GM23338 (cell line): ENCODE data around the gene KRTAP10-5. TPM values are rescaled to one million over a fixed set of nuclear protein-coding genes. Genes with fewer than 3 reads are reported as not detected.

Experiments used
- ATAC-seq: fragments of 200-7000 bp; cut with Tn5 transposase; 3 replicates; pipeline ENCODE4 v1.9.1; 2020
- DNase-seq: peaks from one replicate; pipeline ENCODE4 v3.0.0-alpha.2; 2015; ENCODE audit warnings: low spot score
- H2AFZ ChIP-seq: fragments of 200-600 bp; sonication (generic); 2 replicates; pipeline ENCODE4 v1.8.0; 2016; ENCODE audit warnings: antibody characterized with exemption, mild to moderate bottlenecking, moderate library complexity
- H3F3A ChIP-seq: fragments of 200-600 bp; sonication (generic); replicated peaks from 2 replicates; pipeline ENCODE4 v1.8.0; 2017; ENCODE audit warnings: antibody characterized with exemption, mixed run types, low read depth
- H3K27ac ChIP-seq: fragments of 200-600 bp; sonication (generic); 2 replicates; pipeline ENCODE4 v1.6.1; 2016; ENCODE audit warnings: low read depth
- H3K27me3 ChIP-seq: fragments of 200-600 bp; sonication (generic); 2 replicates; pipeline ENCODE4 v1.8.0; 2016; ENCODE audit warnings: mild to moderate bottlenecking, mixed run types, moderate library complexity; ENCODE audit not compliant: insufficient read depth
- H3K36me3 ChIP-seq: fragments of 200-600 bp; sonication (generic); 2 replicates; pipeline ENCODE4 v1.8.0; 2016; ENCODE audit warnings: mild to moderate bottlenecking; ENCODE audit not compliant: insufficient read depth
- H3K4me1 ChIP-seq: fragments of 200-600 bp; sonication (generic); 2 replicates; pipeline ENCODE4 v1.8.0; 2016; ENCODE audit warnings: mild to moderate bottlenecking, moderate library complexity; ENCODE audit not compliant: insufficient read depth
- H3K4me2 ChIP-seq: fragments of 200-600 bp; sonication (generic); 2 replicates; pipeline ENCODE4 v1.7.1; 2017; ENCODE audit warnings: mixed run types
- H3K4me3 ChIP-seq: fragments of 200-600 bp; sonication (generic); 2 replicates; pipeline ENCODE4 v1.6.1; 2016; ENCODE audit warnings: mixed run types
- H3K79me2 ChIP-seq: fragments of 200-600 bp; sonication (generic); replicated peaks from 2 replicates; pipeline ENCODE4 v1.8.0; 2017; ENCODE audit warnings: mild to moderate bottlenecking; ENCODE audit not compliant: insufficient read depth
- H3K9me2 ChIP-seq: fragments of 200-600 bp; sonication (generic); 2 replicates; pipeline ENCODE4 v1.8.0; 2017; ENCODE audit not compliant: insufficient read depth
- H4K20me1 ChIP-seq: fragments of 200-600 bp; sonication (generic); replicated peaks from 2 replicates; pipeline ENCODE4 v1.8.0; 2017; ENCODE audit warnings: mild to moderate bottlenecking; ENCODE audit not compliant: insufficient read depth
- H3K27ac Mint-ChIP-seq: 2 replicates; pipeline ENCODE4 v1.8.0; 2020; ENCODE audit warnings: inconsistent platforms, mild to moderate bottlenecking, moderate library complexity, mixed read lengths
- H3K27me3 Mint-ChIP-seq: 3 replicates; pipeline ENCODE4 v1.8.0; 2022; ENCODE audit warnings: low read depth, mild to moderate bottlenecking, moderate library complexity, mixed read lengths, inconsistent platforms; ENCODE audit not compliant: insufficient read depth, poor library complexity
- H3K36me3 Mint-ChIP-seq: 3 replicates; pipeline ENCODE4 v1.8.0; 2021; ENCODE audit warnings: low read depth, mild to moderate bottlenecking, inconsistent platforms, moderate library complexity, mixed read lengths
- H3K4me1 Mint-ChIP-seq: 3 replicates; pipeline ENCODE4 v1.8.0; 2020; ENCODE audit warnings: mild to moderate bottlenecking, inconsistent platforms, mixed read lengths
- H3K4me3 Mint-ChIP-seq: 3 replicates; pipeline ENCODE4 v1.8.0; 2021; ENCODE audit warnings: moderate library complexity, mild to moderate bottlenecking, inconsistent platforms, mixed read lengths
- H3K9me3 Mint-ChIP-seq: 3 replicates; pipeline ENCODE4 v1.8.0; 2020; ENCODE audit warnings: moderate library complexity, mild to moderate bottlenecking, inconsistent platforms, mixed read lengths
- CREB1 ChIP-seq: fragments of 250-450 bp; sonication (Bioruptor Pico); IDR thresholded peaks from 2 replicates; pipeline ENCODE4 v1.5.0; 2020; ENCODE audit warnings: low read depth, mild to moderate bottlenecking, moderate library complexity
- EZH2 ChIP-seq: fragments of 200-600 bp; sonication (generic); IDR thresholded peaks from one replicate; pipeline ENCODE4 v1.8.0; 2017; ENCODE audit warnings: antibody characterized with exemption, mild to moderate bottlenecking, low read depth; ENCODE audit not compliant: unreplicated experiment
- EZH2phosphoT487 ChIP-seq: fragments of 200-600 bp; sonication (generic); IDR thresholded peaks from one replicate; pipeline ENCODE4 v1.8.1; 2018; ENCODE audit warnings: antibody characterized with exemption; ENCODE audit not compliant: unreplicated experiment
- JUNB ChIP-seq: IDR thresholded peaks from one replicate; pipeline ENCODE4 v1.6.1; 2016; ENCODE audit warnings: antibody characterized with exemption; ENCODE audit not compliant: unreplicated experiment
- POLR2AphosphoS5 ChIP-seq: IDR thresholded peaks from 2 replicates; pipeline ENCODE4 v1.6.1; 2016; ENCODE audit warnings: antibody characterized with exemption, low read depth
- STAT1 ChIP-seq: IDR thresholded peaks from one replicate; pipeline ENCODE4 v1.6.1; 2016; ENCODE audit warnings: antibody characterized with exemption; ENCODE audit not compliant: unreplicated experiment
- ZNF114 ChIP-seq: fragments of 250-450 bp; sonication (Bioruptor Pico); IDR thresholded peaks from 2 replicates; pipeline ENCODE4 v1.5.0; 2020; ENCODE audit warnings: mild to moderate bottlenecking, moderate library complexity
- polyA plus RNA-seq: library from polyadenylated mRNA; unstranded; fragments of >200 nt; fragmentation: Nextera tagmentation; extraction: Ambion mirVana; gene quantifications from 2 replicates; pipeline ENCODE4 v1.2.1, GENCODE V29; 2016
- total RNA-seq: library from RNA; depleted of rRNA; stranded (reverse); fragments of >200 nt; shearing (Covaris generic); gene quantifications from 2 replicates; pipeline ENCODE4 v1.2.3, GENCODE V29; 2014
- TF ChIP-seq, protein P1 (sequence below): IDR thresholded peaks from one replicate; pipeline ENCODE4 v1.6.1; 2018; ENCODE audit warnings: antibody characterized with exemption; ENCODE audit not compliant: unreplicated experiment
- TF ChIP-seq, protein P2 (sequence below), 2 experiments: fragments of 200-600 bp in 1 of 2; sonication (generic) in 1 of 2; conservative IDR thresholded peaks; 2 replicates each; pipeline versions ENCODE4 v1.5.1 to v1.6.1; 2016 to 2017; ENCODE audit warnings: antibody characterized with exemption in 2 of 2, low read depth in 2 of 2, mild to moderate bottlenecking in 2 of 2, moderate library complexity in 1 of 2
- TF ChIP-seq, protein P3 (sequence below): fragments of 250-450 bp; sonication (Bioruptor Pico); IDR thresholded peaks from 2 replicates; pipeline ENCODE4 v1.5.0; 2020; ENCODE audit warnings: mild to moderate bottlenecking, moderate library complexity

The KRTAP10-5 gene
- total and polyA plus RNA-seq, 2 experiments from 2014 or later = not detected

DNA sequence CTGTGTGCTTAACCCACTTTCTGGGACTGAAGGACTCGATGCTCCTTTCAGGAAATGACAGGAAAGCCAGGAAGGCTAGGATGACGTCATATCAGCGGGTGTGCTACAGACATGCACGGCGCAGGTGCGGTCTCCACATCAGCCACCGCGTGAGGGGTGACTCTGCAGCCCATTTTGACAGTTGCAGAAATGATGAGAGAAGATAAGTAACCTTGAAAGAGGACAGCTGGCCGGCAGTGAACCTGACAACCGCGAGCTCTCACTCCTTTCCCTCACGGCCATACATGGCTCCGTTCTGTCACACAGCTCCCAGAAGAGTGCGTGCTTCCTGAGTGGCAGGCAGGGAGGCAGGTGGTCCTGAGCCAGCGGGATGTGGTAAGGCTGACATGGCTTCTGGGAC lies 1.7 kb upstream of the KRTAP10-5 start (continued):
- TF ChIP-seq, protein P1, sequence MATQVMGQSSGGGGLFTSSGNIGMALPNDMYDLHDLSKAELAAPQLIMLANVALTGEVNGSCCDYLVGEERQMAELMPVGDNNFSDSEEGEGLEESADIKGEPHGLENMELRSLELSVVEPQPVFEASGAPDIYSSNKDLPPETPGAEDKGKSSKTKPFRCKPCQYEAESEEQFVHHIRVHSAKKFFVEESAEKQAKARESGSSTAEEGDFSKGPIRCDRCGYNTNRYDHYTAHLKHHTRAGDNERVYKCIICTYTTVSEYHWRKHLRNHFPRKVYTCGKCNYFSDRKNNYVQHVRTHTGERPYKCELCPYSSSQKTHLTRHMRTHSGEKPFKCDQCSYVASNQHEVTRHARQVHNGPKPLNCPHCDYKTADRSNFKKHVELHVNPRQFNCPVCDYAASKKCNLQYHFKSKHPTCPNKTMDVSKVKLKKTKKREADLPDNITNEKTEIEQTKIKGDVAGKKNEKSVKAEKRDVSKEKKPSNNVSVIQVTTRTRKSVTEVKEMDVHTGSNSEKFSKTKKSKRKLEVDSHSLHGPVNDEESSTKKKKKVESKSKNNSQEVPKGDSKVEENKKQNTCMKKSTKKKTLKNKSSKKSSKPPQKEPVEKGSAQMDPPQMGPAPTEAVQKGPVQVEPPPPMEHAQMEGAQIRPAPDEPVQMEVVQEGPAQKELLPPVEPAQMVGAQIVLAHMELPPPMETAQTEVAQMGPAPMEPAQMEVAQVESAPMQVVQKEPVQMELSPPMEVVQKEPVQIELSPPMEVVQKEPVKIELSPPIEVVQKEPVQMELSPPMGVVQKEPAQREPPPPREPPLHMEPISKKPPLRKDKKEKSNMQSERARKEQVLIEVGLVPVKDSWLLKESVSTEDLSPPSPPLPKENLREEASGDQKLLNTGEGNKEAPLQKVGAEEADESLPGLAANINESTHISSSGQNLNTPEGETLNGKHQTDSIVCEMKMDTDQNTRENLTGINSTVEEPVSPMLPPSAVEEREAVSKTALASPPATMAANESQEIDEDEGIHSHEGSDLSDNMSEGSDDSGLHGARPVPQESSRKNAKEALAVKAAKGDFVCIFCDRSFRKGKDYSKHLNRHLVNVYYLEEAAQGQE = no peak
- TF ChIP-seq, protein P2, sequence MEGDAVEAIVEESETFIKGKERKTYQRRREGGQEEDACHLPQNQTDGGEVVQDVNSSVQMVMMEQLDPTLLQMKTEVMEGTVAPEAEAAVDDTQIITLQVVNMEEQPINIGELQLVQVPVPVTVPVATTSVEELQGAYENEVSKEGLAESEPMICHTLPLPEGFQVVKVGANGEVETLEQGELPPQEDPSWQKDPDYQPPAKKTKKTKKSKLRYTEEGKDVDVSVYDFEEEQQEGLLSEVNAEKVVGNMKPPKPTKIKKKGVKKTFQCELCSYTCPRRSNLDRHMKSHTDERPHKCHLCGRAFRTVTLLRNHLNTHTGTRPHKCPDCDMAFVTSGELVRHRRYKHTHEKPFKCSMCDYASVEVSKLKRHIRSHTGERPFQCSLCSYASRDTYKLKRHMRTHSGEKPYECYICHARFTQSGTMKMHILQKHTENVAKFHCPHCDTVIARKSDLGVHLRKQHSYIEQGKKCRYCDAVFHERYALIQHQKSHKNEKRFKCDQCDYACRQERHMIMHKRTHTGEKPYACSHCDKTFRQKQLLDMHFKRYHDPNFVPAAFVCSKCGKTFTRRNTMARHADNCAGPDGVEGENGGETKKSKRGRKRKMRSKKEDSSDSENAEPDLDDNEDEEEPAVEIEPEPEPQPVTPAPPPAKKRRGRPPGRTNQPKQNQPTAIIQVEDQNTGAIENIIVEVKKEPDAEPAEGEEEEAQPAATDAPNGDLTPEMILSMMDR (conservative IDR thresholded peaks at IDR 0.05; ENCODE audit: low read depth in 2 of 2) = no peak
- TF ChIP-seq EZH2phosphoT487 (no peak), CREB1 (no peak), EZH2 (no peak)

DNA sequence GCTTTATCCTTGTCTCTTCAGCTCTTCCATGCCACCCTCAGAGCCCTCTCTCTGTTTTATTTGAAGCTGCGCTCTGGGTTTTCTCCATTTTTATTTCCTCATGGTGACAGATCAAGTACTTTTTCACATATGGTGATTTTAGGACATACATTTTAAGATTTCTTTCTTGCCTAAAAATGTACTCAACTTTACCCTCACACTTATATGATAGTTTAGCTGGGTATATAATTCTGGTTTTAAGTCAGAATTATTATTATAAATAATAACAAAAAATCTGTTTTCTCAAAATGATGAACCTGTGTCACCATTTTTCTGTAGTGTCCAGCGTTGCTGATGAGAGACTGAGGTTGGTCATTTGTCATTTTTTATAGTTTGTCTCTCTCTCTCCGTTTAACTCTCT lies 754 bp upstream of the KRTAP10-5 start:
- Histone ChIP-seq H3K36me3 (no peaks in the 10 kb centered on the region), H3K4me2 (no peak overlapping the region), H3K27me3 (no peaks in the 10 kb centered on the region), H4K20me1 (no peaks in the 10 kb centered on the region), H3K4me3 (no peak overlapping the region), H3K79me2 (no peaks in the 10 kb centered on the region), H3K4me1 (no peaks in the 10 kb centered on the region), H3K27ac (no peak overlapping the region), H3F3A (no peaks in the 10 kb centered on the region), H2AFZ (no peak overlapping the region), H3K9me2 (no peaks in the 10 kb centered on the region)
- H3K9me3 Mint-ChIP-seq = peaks cover 26% of the 10 kb centered on the region
- ATAC-seq (no peak), DNase-seq (no peak)
- peaks cover 3% of the 10 kb centered on the region; the same call in 2 of the 3 replicates for H3K36me3 Mint-ChIP-seq
- H3K27ac Mint-ChIP-seq = no peak overlapping the region
- peaks cover 13% of the 10 kb centered on the region for H3K27me3 Mint-ChIP-seq
- no peak overlapping the region for H3K4me3 Mint-ChIP-seq
- H3K4me1 Mint-ChIP-seq = peaks cover 7% of the 10 kb centered on the region
- TF ChIP-seq EZH2phosphoT487 (no peak), EZH2 (no peak), ZNF114 (no peak), POLR2AphosphoS5 (no peak), JUNB (no peak), STAT1 (no peak)
- TF ChIP-seq, protein P1 = no peak
- TF ChIP-seq, protein P3, sequence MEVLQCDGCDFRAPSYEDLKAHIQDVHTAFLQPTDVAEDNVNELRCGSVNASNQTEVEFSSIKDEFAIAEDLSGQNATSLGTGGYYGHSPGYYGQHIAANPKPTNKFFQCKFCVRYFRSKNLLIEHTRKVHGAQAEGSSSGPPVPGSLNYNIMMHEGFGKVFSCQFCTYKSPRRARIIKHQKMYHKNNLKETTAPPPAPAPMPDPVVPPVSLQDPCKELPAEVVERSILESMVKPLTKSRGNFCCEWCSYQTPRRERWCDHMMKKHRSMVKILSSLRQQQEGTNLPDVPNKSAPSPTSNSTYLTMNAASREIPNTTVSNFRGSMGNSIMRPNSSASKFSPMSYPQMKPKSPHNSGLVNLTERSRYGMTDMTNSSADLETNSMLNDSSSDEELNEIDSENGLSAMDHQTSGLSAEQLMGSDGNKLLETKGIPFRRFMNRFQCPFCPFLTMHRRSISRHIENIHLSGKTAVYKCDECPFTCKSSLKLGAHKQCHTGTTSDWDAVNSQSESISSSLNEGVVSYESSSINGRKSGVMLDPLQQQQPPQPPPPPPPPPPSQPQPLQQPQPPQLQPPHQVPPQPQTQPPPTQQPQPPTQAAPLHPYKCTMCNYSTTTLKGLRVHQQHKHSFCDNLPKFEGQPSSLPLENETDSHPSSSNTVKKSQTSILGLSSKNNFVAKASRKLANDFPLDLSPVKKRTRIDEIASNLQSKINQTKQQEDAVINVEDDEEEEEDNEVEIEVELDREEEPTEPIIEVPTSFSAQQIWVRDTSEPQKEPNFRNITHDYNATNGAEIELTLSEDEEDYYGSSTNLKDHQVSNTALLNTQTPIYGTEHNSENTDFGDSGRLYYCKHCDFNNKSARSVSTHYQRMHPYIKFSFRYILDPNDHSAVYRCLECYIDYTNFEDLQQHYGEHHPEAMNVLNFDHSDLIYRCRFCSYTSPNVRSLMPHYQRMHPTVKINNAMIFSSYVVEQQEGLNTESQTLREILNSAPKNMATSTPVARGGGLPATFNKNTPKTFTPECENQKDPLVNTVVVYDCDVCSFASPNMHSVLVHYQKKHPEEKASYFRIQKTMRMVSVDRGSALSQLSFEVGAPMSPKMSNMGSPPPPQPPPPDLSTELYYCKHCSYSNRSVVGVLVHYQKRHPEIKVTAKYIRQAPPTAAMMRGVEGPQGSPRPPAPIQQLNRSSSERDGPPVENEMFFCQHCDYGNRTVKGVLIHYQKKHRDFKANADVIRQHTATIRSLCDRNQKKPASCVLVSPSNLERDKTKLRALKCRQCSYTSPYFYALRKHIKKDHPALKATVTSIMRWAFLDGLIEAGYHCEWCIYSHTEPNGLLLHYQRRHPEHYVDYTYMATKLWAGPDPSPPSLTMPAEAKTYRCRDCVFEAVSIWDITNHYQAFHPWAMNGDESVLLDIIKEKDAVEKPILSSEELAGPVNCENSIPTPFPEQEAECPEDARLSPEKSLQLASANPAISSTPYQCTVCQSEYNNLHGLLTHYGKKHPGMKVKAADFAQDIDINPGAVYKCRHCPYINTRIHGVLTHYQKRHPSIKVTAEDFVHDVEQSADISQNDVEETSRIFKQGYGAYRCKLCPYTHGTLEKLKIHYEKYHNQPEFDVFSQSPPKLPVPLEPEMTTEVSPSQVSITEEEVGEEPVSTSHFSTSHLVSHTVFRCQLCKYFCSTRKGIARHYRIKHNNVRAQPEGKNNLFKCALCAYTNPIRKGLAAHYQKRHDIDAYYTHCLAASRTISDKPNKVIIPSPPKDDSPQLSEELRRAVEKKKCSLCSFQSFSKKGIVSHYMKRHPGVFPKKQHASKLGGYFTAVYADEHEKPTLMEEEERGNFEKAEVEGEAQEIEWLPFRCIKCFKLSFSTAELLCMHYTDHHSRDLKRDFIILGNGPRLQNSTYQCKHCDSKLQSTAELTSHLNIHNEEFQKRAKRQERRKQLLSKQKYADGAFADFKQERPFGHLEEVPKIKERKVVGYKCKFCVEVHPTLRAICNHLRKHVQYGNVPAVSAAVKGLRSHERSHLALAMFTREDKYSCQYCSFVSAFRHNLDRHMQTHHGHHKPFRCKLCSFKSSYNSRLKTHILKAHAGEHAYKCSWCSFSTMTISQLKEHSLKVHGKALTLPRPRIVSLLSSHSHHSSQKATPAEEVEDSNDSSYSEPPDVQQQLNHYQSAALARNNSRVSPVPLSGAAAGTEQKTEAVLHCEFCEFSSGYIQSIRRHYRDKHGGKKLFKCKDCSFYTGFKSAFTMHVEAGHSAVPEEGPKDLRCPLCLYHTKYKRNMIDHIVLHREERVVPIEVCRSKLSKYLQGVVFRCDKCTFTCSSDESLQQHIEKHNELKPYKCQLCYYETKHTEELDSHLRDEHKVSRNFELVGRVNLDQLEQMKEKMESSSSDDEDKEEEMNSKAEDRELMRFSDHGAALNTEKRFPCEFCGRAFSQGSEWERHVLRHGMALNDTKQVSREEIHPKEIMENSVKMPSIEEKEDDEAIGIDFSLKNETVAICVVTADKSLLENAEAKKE (CRISPR knock-in tag) = no peak
